GM23248 (cell line): ENCODE results near the gene PREX1.

Experiments
- EZH2 ChIP-seq: fragments of 200-600 bp; sonication (generic); IDR thresholded peaks from 2 replicates; pipeline ENCODE4 v1.6.1; 2018; ENCODE audit warnings: antibody characterized with exemption, mild to moderate bottlenecking; ENCODE audit not compliant: insufficient read depth, poor library complexity, severe bottlenecking
- EZH2phosphoT487 ChIP-seq: fragments of 200-600 bp; sonication (generic); IDR thresholded peaks from 2 replicates; pipeline ENCODE4 v1.6.1; 2018; ENCODE audit warnings: antibody characterized with exemption, moderate library complexity, mild to moderate bottlenecking, low read depth; ENCODE audit not compliant: insufficient read depth

DNA sequence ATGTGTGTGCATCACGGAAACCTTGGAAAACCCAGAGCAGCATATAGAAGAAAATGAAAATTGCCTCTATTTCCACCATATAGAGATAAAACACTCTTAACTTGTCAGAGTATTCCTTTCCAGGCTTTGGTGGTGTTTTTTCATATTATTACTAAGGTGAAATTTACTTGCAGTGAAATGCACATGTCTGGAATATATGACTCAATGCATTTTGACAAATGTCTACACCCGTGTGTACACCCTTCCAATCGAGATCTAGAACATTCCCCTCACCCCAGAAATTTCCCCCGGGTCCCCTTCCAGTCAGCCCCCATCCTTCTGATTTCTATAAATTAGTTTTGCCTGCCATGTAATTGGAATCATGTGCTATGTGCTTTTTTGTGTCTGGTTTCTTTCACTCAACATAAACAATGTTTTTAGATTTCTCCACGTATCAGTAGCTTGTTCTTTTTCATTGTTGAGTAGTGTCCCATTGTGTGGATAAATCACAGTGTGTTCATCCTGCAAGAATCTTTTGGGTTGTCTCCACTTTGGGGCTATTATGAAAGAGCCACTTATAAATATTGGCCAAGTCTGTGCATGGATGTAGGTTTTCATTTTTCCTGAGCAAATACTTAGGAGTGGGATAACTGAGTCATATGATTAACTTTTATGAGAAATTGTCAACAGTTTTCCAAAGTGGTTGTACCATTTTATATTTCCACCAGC lies 19.9 kb upstream of the PREX1 start:
- TF ChIP-seq EZH2 (no peak), EZH2phosphoT487 (no peak)
